IPS-11a (cell line): ENCODE measurements around the gene GPR31.

ENCODE experiments used
- H3K4me3 ChIP-seq: one replicate; pipeline ENCODE4 v1.5.1; 2013; ENCODE audit warnings: low read depth, low read length, control low read depth

GPR31 gene

DNA sequence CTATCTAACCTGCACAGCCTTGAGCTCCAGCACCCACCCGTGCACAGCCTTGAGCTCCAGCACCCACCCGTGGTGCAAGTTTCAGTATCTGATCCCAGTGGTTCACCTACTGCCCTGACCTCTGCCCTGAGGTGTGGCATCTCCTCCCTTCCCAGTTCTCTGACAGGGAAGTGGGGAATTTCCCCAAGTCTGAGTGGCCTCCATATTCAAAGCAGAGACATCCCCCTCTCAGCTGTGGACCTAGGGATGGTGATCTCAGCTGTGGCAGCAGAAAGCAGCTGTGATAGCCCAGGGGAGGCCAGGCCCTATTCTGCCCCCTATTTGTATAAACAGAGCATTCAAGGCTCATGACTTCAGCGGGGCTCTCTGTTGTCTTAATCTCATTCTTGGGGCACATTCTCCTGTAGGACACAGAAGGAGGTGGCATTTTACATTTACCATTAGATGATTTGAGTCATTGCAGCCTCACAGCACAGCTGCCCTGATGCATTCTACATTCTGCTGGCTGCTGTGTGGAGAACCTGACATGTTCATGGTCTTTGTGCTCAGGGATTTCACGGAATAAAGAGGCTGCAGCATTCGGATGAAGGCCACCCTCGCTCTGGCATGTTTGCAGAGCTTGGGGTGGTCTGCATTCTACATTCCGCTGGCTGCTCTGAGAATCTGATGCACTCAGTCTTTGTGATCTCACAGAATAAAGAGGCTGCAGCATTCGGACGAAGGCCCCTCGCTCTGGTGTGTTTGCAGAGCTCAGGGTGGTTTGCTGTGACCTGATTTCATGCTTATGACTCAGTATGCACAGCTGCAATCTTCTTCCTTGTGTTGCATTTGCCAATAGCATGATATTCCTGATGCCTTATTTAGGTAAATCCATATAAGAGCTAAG lies 16.9 kb downstream of the GPR31 start:
- no peak overlapping the region for H3K4me3 ChIP-seq

DNA sequence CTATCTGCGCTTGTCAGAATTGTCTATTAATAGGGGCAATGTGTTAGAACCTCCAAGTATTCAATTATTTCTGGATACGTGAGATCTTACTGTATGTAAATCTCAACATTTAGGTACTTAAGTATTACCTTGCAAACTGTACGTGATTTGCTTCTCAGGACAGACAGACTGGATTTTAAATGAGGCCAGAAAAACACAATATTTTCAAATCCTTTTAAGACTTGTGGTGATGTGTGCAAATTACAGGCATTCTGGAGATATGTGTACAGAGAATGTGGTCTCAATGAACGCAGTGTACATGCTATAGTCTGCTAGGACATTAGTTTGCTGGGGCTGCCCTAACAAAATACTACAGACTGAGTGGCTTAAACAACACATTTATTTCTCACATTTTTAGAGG lies 18.0 kb downstream of the GPR31 start:
- no peak overlapping the region for H3K4me3 ChIP-seq

DNA sequence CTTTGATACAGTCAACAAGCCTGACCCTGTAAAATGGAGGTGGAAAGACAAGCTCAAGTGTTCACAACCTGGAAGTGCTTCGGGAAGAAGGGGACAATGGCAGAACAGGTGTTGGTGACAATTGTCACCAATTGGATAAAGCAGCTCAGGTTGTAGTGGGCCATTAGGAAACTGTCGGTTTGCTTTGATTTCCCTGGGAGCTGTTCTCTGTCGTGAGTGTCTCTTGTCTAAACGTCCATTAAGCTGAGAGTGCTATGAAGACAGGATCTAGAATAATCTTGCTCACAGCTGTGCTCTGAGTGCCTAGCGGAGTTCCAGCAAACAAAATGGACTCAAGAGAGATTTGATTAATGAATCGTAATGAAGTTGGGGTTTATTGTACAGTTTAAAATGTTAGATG lies 19.9 kb downstream of the GPR31 start:
- H3K4me3 ChIP-seq, result no peak overlapping the region

DNA sequence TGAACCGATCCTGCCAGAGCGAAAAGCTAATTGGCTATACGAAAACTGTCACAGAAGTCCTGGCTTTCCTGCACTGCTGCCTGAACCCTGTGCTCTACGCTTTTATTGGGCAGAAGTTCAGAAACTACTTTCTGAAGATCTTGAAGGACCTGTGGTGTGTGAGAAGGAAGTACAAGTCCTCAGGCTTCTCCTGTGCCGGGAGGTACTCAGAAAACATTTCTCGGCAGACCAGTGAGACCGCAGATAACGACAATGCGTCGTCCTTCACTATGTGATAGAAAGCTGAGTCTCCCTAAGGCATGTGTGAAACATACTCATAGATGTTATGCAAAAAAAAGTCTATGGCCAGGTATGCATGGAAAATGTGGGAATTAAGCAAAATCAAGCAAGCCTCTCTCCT lies 20.7 kb downstream of the GPR31 start:
- H3K4me3 ChIP-seq, result no peak overlapping the region

DNA sequence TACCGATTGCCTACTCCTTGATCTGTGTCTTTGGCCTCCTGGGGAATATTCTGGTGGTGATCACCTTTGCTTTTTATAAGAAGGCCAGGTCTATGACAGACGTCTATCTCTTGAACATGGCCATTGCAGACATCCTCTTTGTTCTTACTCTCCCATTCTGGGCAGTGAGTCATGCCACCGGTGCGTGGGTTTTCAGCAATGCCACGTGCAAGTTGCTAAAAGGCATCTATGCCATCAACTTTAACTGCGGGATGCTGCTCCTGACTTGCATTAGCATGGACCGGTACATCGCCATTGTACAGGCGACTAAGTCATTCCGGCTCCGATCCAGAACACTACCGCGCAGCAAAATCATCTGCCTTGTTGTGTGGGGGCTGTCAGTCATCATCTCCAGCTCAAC lies 21.4 kb downstream of the GPR31 start:
- H3K4me3 ChIP-seq, result no peak overlapping the region

DNA sequence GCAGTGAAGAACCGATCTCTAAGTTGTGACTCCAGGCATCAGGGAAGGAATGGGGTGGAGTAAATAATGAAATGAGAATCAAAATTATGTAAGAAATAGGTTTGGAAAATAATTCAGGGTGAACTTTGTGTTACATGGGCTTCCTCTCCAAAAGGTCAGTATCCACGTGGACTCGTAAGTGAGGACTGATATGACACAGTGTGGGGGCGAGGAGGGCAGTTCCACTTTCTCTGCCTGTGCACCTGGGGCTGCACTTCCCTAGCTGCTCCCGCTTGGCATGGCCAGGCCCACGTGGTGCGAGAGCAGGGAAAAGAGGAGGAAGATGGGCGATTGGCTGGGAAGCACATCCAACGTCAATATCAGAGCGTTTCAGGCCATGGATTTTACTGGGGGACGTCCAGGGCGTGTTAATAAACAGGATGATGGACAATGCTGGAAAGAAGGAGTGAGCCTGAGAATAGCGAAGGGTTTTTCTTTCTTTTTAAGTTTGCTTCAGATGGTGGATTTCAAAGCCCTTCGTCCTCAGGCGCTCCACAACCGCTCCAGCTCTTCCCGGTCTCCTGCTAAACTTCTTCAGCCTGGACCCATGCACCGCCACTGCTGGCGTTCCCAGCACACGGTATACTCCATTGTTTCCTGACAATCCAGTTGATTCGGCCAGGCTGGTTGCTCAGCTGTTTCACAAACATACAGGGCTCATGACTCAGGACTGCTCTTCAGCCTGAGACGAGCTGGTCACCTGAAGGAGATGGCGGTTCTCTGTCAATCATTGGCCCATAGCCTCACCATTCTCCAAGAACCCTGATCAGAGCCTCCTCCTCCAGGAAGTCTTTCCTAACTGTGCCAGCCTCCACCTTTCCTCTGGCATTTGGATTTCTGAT lies 23.1 kb downstream of the GPR31 start:
- no peak overlapping the region for H3K4me3 ChIP-seq

DNA sequence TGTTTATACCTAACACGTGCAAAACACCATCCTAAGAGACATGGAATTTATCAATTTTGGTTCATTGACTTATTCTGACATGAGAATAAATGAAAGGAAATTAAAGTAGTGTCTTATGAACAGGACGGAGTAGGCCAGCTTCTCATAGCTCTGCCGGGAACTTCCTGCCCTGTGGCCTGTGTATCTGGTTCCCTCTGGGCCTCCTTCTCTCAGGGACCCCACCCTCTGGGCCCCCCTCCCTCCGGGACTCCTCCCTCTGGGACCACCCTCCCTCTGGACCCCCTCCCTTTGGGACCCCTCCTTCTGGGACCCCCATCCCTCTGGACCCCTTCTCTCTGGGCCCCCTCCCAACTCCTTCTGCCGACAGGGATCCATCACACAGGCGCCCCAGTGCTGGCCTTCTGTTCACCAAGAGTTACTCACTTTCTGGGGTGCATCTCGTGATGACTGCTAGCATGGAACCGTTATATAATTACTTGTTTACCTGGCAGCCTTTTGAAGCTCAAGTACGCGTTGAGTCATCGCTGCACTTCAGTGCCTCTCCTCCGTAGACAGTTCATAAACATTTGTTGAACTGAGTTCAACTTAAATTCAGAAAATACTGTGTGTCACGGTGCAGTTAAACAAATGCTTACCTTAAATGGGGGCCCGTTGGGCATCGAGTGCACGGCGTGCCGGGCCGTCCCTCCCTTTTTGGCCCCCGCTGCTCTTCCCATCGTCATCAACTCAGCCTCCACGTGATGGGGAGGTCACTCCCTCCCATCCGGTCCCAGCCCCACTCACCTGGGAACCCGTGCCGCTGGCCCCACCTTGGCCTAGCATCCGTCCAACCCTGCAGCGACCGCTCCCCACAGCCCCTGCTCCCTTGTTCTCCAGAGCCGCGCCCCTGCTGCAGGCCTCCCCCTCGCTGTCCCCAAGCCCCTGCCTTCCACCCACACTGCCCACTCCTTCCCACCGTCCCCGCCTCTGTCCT lies 26.8 kb downstream of the GPR31 start:
- H3K4me3 ChIP-seq, result no peak overlapping the region

DNA sequence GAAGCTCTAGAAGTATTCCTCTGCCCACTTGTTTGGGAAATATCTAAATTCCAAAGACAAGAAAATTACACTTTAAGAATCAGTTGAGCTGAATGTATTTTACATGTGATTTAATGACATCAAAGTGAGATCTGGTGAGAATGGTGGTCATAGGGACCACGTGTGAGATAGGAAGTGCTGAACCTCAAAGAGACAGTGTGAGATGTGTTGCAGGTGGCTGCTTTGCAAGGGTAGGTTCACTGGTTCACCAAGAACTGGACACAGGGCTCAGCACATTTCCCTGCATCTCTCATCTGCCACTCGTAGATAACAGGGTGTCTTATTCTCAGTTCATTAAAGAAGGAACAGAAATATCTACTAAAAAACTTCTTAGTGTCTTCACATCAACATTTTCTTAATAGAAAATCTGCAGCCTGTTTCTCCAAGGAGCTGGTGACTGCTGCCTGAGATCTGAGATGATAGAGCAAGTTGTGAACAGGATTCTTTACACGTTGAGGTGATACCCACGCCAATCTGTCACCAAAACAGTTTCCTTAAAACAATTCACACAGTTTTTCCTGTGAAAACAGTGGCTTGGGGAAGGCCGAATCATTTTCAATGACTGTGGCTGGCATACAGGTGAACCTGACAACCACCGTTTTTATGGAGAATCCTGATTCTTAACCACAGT lies 27.6 kb downstream of the GPR31 start:
- H3K4me3 ChIP-seq, result no peak overlapping the region

DNA sequence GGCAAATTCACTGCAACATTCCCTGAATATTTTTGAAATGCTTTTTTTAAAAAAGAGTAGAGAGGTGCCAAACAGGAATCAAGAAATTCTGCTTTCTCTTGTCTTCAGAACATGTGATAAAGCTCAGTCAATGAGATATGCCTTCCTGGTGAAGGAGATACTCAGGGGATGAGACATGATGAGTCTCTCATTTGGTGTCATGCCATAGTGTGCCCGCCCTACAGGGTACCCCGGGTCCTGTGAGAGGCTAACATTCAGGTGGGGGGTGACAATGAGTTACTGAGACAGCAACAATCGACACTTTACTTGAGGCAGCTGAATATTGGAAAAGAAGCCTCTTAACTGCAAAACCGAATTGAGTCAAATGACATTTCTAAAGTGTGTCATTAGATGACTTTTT lies 28.2 kb downstream of the GPR31 start:
- no peak overlapping the region for H3K4me3 ChIP-seq

DNA sequence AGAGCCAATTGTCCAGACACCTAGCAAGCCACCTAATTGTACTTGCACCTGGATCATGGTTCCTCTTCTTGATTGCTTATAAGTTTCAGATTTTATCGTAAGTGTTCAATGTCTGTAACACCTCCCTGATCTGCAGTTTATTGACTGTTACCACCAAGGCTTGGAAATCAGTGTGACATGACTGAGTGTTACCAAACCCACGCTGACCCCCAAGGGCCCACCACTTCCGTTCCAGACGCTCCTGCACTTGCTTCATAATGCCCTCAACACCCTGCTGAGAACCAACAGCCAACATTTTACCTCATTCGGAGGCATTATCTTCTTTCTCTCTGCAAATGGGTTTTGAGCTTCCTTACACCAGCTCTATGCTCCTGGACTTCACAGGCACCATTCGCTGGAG lies 28.6 kb downstream of the GPR31 start:
- no peak overlapping the region for H3K4me3 ChIP-seq

DNA sequence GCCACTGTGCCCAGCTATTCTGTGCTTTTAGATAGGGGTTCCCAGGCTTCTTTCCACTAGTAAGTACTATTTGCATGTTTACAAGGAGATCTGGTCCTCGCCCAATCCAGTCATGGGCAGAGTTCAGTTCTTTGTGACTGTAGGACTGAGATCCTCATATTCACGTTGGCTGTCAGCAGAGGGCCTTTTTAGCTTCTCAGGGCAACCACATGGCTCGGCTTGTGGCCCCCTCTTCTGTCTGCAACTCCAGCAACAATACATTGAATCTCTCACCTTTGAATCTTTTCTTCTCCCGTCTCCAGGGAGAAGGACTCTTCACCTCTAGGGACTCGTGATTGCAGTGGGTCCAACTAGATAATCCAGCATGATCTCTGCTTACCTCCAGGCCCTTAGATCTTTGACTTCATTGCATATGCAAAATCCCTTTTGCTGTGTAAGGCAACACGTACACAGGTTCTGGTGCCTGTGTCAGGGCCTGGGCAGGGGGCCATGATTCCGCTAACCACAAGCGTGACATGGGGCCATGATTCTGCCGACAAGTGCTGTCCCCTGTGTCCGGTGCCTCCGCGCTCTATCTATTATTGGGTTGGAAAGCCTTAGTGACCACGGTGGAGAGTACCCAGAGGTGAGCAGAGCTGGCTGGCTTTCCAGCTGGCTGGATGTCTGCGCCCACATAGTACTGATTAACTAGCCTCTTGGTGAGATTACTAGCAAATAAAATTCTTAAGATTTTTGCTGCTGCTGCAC lies 29.8 kb downstream of the GPR31 start:
- H3K4me3 ChIP-seq, result no peak overlapping the region

DNA sequence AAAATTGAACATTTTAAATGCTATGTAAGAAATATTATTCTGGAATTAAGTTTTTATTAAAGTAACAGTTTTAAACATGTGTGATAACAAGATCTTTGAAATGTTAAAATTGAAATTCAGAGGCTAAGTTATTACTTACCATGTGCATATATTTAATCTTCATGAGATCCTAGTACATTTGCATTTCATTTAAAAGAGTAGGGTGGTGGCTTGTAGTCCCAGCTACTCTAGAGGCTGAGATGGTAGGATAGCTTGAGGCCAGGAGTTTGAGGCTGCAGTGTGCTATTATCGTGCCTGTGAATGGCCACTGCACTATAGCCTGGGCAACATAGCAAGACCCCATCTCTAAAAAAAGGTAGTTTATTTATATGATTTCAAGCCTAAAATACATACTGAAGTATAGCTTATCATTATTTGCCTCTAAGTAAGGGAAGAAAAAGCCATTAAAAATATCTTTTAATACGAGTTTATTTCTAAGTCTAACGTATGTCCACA lies 31.9 kb downstream of the GPR31 start:
- no peak overlapping the region for H3K4me3 ChIP-seq

DNA sequence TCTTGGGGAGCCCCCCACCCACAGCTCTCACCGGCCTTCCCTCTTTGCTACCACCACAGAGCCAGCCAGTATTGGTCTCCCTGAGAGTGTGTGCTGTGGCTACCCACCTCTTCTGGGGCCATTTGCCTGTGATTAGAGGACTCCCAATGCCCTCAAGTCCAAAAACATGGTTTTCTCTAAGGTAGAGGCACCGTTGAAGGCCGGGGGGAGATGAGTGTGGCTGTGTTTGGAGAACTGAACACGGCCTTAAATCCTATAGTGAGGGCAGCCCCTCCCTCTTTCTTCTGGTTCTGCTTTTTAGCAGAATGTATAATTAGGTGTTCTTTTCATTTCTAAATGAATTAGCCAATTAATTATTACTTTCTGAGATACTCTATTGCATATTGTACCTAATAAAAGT lies 32.4 kb downstream of the GPR31 start:
- no peak overlapping the region for H3K4me3 ChIP-seq

DNA sequence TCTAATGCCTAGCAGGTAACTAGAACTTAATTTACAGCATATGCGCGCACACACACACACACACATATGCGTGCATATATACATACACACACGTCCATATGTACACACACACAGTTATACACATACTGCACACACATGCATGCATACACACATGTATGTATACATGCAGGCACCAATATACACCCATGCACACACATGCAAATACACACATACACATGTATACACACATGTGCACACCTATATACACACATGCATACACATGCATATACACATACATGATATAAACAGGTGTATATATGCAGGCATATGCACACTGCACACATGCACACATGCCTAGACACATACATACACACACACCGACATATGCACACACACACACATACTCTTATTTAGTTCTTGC lies 33.0 kb downstream of the GPR31 start:
- no peak overlapping the region for H3K4me3 ChIP-seq

DNA sequence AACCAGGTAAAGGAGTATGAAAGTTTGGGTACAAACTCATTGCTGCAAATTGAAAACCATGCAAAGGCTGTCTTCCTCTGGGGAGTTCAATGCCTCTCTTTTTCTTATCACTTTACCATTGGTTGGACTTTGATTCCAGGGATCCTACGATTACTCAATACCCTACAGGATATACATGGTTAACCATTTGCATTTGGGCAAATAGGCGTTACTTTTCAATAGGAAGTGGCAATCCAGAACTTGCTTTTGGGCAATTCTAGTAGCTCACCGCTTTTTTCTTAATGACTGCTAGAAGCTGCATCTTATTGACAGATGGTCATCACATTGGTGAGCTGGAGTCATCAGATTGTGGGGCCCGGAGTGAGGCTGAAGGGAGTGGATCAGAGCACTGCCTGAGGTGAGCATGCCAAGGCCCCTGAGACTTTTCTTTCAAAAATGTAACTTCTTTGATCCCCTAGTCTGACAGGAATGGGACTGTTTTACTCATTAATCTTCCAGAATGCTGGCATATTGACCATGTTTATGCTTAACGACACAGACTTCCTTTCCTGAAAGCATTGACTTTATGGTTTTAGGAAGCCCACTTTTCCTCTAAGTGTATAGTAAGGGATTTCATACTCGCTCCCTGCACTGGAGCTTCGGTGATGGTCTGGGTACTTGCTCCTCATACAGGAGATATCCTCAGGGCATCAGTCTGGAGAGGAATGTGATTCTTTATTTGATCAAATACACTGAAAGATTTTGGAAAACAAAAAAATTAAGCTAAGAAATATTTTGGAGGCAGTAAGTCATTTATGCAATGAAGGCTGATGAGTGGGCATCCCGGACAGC lies 34.7 kb downstream of the GPR31 start, which contains the start of gene CCR6:
CCR6 (plus strand) TSS at position 270 of the 831 bp plus-strand sequence. CDS start 13,039 bp downstream, outside the sequence.
- no peak within 1 kb of the TSS for H3K4me3 ChIP-seq

DNA sequence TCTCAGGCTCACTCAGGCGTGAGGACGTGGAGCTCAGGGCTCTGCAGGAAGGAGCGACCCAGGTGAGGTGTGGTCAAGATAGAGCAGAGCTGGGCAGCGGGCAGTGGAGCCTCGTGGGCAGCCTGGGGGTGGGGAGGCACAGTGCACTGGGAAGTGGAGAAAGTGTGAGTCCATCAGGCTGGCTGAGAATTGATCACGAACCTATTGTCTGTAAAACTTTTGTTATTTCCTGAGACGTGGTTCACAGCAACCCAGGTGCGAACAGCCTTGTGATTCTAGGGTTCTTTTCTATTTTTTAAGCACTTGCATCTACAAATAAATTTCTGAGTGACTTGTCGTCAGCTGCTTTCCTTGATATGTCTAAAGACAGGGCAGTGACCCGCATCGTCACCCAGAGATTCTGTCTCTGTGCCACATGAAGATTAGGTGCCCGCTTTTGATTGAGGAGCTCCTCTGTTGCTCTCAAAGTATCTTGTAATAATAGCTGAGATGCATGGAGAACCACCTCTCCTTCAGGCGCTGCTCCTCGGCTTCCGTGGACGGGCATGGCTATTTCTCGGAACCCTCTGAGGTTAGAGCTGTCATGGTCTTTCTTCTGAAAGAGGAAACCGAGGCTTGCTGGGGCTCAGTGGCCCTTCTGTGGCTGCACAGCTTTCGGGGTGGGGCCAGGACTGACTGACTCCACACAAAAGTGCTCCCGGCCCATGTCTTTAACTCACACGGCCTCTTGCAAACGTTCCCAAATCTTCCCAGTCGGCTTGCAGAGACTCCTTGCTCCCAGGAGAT lies 35.5 kb downstream of the GPR31 start:
- no peak overlapping the region for H3K4me3 ChIP-seq

DNA sequence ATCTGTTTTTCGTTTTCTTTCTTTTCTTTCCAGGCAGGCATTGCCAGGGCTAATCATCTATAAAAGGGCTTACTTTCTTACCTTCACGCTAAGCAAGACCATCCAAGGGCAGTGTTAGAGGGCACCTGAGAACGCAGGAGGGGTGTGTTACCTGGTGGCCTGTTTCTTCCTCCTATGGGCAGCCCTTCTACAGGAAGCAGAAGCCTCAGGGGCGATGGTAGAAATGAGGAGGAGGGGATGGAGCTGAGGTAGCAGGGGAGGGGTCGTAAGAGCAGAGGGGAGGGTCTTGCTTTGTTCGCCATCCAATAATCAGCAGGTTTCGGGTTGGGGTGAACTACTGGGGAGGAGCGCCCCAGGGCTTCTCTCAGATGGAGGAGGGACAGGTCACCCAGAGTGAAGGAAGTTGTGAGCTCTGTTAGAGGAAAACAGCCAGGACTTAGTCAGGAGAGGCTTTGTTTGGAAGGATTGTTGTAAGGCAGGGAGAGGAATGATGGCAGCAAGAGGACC lies 36.4 kb downstream of the GPR31 start:
- no peak overlapping the region for H3K4me3 ChIP-seq

DNA sequence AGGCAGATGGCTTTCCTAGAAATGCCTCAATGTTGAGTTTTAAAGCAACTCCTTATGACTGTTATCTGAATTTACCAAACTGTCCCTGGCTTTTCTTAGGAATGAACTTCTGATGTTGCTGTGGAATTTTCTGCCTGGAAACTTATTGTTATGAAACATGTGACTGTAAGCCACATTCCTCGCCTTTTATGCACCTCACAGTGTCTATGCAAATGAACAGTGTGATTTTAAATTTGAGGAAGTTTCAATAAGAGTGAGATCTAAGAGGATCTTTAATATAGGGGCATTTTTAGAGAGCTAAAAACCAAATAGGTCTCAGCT lies 37.2 kb downstream of the GPR31 start:
- no peak overlapping the region for H3K4me3 ChIP-seq
